ENCODE data around the gene RAB11A.

The RAB11A gene

GRCh38 chr15:65925338-65925737 is 56.0 kb downstream of the RAB11A start:
- no peaks in the 10 kb centered on the region for H3K36me3 ChIP-seq (replicated peaks; ENCODE audit: low read depth, low read length)
- no peak overlapping the region for H3K9ac ChIP-seq (ENCODE audit: low read length)
- H3K27ac ChIP-seq (ENCODE audit: low read length): no peak overlapping the region
- H2AFZ ChIP-seq (ENCODE audit: low read depth, low read length): no peak overlapping the region
- no peaks in the 10 kb centered on the region for H3K79me2 ChIP-seq (ENCODE audit: low read length)
- peaks cover 32% of the 10 kb centered on the region for H3K4me1 ChIP-seq (ENCODE audit: low read length)
- no peak overlapping the region for H3K4me2 ChIP-seq (ENCODE audit: low read length)
- TF ChIP-seq EZH2phosphoT487 (IDR thresholded peaks at IDR 0.05; ENCODE audit: low read depth) (no peak), CTCF (IDR thresholded peaks at IDR 0.05; ENCODE audit: low read depth, low read length) (no peak)
- H3K9me3 ChIP-seq (ENCODE audit: insufficient read depth, low read length): no peaks in the 10 kb centered on the region
- H3K27me3 ChIP-seq (ENCODE audit: low read depth, low read length): no peaks in the 10 kb centered on the region
- H3K4me3 ChIP-seq (ENCODE audit: low read length): no peak overlapping the region
- H4K20me1 ChIP-seq (ENCODE audit: insufficient read depth, low read length): no peaks in the 10 kb centered on the region

- Histone ChIP-seq H3K79me2 (ENCODE audit: low read length) (no peaks in the 10 kb centered on the region), H3K9me3 (ENCODE audit: insufficient read depth, low read length) (no peaks in the 10 kb centered on the region), H3K27me3 (ENCODE audit: low read depth, low read length) (no peaks in the 10 kb centered on the region), H3K4me1 (ENCODE audit: low read length) (peaks cover 20% of the 10 kb centered on the region), H3K27ac (ENCODE audit: low read length) (no peak overlapping the region), H3K9ac (ENCODE audit: low read length) (no peak overlapping the region), H3K36me3 (replicated peaks; ENCODE audit: low read depth, low read length) (no peaks in the 10 kb centered on the region), H3K4me3 (ENCODE audit: low read length) (no peak overlapping the region), H3K4me2 (ENCODE audit: low read length) (no peak overlapping the region; the same call in 1 of the 2 replicates), H2AFZ (ENCODE audit: low read depth, low read length) (no peak overlapping the region), H4K20me1 (ENCODE audit: insufficient read depth, low read length) (no peaks in the 10 kb centered on the region)
- no peak for TF ChIP-seq EZH2phosphoT487 (IDR thresholded peaks at IDR 0.05; ENCODE audit: low read depth)
- TF ChIP-seq CTCF (IDR thresholded peaks at IDR 0.05; ENCODE audit: low read depth, low read length): no peak
Measured at GRCh38 chr15:65926459-65926858, 57.2 kb downstream of the RAB11A start.

GRCh38 chr15:65926899-65927298 is 57.6 kb downstream of the RAB11A start:
- H3K27ac ChIP-seq (ENCODE audit: low read length): no peak overlapping the region
- no peaks in the 10 kb centered on the region for H3K79me2 ChIP-seq (ENCODE audit: low read length)
- no peaks in the 10 kb centered on the region for H3K27me3 ChIP-seq (ENCODE audit: low read depth, low read length)
- TF ChIP-seq CTCF (IDR thresholded peaks at IDR 0.05; ENCODE audit: low read depth, low read length) (no peak), EZH2phosphoT487 (IDR thresholded peaks at IDR 0.05; ENCODE audit: low read depth) (no peak)
- H3K9me3 ChIP-seq (ENCODE audit: insufficient read depth, low read length): no peaks in the 10 kb centered on the region
- no peaks in the 10 kb centered on the region for H3K36me3 ChIP-seq (replicated peaks; ENCODE audit: low read depth, low read length)
- H2AFZ ChIP-seq (ENCODE audit: low read depth, low read length): no peak overlapping the region
- no peak overlapping the region for H3K9ac ChIP-seq (ENCODE audit: low read length)
- H3K4me2 ChIP-seq (ENCODE audit: low read length): no peak overlapping the region; the same call in 1 of the 2 replicates
- H4K20me1 ChIP-seq (ENCODE audit: insufficient read depth, low read length): no peaks in the 10 kb centered on the region
- no peak overlapping the region for H3K4me3 ChIP-seq (ENCODE audit: low read length)
- peaks cover 16% of the 10 kb centered on the region for H3K4me1 ChIP-seq (ENCODE audit: low read length)

GRCh38 chr15:65927545-65927944 is 58.3 kb downstream of the RAB11A start:
- H3K9ac ChIP-seq (ENCODE audit: low read length): no peak overlapping the region
- H3K4me3 ChIP-seq (ENCODE audit: low read length): no peak overlapping the region
- H3K4me1 ChIP-seq (ENCODE audit: low read length): peaks cover 11% of the 10 kb centered on the region
- no peaks in the 10 kb centered on the region for H3K9me3 ChIP-seq (ENCODE audit: insufficient read depth, low read length)
- H3K27ac ChIP-seq (ENCODE audit: low read length): no peak overlapping the region
- no peaks in the 10 kb centered on the region for H3K36me3 ChIP-seq (replicated peaks; ENCODE audit: low read depth, low read length)
- no peak for TF ChIP-seq CTCF (IDR thresholded peaks at IDR 0.05; ENCODE audit: low read depth, low read length)
- no peak for TF ChIP-seq EZH2phosphoT487 (IDR thresholded peaks at IDR 0.05; ENCODE audit: low read depth)
- no peaks in the 10 kb centered on the region for H3K79me2 ChIP-seq (ENCODE audit: low read length)
- H4K20me1 ChIP-seq (ENCODE audit: insufficient read depth, low read length): no peaks in the 10 kb centered on the region
- no peaks in the 10 kb centered on the region for H3K27me3 ChIP-seq (ENCODE audit: low read depth, low read length)
- no peak overlapping the region for H3K4me2 ChIP-seq (ENCODE audit: low read length)
- no peak overlapping the region for H2AFZ ChIP-seq (ENCODE audit: low read depth, low read length)
